ENCODE data around the gene AOC1.

DNA sequence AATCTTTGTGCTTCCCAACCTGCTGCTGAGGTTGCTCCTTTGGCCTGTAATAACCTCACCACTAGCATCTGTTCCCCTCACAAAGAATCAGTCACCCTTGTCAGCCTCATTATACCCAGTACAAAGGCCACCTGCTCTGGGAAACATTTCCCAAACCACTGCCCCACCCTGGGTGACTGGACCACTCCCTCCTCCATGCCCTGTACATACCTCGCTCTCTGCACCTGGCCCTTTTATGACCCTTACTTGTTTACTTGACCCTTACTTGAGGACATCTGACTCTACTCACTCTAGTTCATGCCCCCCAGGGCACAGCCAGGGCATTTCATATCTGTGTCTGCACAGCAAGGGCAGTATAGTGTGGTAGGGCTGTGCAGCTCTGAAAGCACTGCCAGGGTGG is 21.4 kb upstream of the AOC1 start:
- TF ChIP-seq, protein P1, sequence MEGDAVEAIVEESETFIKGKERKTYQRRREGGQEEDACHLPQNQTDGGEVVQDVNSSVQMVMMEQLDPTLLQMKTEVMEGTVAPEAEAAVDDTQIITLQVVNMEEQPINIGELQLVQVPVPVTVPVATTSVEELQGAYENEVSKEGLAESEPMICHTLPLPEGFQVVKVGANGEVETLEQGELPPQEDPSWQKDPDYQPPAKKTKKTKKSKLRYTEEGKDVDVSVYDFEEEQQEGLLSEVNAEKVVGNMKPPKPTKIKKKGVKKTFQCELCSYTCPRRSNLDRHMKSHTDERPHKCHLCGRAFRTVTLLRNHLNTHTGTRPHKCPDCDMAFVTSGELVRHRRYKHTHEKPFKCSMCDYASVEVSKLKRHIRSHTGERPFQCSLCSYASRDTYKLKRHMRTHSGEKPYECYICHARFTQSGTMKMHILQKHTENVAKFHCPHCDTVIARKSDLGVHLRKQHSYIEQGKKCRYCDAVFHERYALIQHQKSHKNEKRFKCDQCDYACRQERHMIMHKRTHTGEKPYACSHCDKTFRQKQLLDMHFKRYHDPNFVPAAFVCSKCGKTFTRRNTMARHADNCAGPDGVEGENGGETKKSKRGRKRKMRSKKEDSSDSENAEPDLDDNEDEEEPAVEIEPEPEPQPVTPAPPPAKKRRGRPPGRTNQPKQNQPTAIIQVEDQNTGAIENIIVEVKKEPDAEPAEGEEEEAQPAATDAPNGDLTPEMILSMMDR (IDR thresholded peaks at IDR 0.05): no peak
- TF ChIP-seq POLR2A (IDR thresholded peaks at IDR 0.05) (no peak), POLR2AphosphoS5 (IDR thresholded peaks at IDR 0.05) (no peak)

All from gastroesophageal sphincter (tissue), 3 donors.